Trophoblast cell (in vitro differentiated cells and primary cell): ENCODE measurements around the gene STAC3.

ENCODE experiments used
- DNase-seq, 2 donors: peaks; one replicate each; pipeline ENCODE4 v3.0.0-alpha.2; 2016
- H2AFZ ChIP-seq: 2 replicates; pipeline ENCODE4 v1.6.1; 2013; ENCODE audit warnings: low read length, moderate library complexity, mild to moderate bottlenecking; ENCODE audit not compliant: insufficient read depth, poor library complexity
- H2AK5ac ChIP-seq: 2 replicates; pipeline ENCODE4 v1.6.1; 2013; ENCODE audit warnings: mild to moderate bottlenecking, low read length
- H2BK120ac ChIP-seq: 2 replicates; pipeline ENCODE4 v1.6.1; 2013; ENCODE audit warnings: low read length, mild to moderate bottlenecking, moderate library complexity; ENCODE audit not compliant: insufficient read depth, poor library complexity
- H2BK12ac ChIP-seq: 2 replicates; pipeline ENCODE4 v1.6.1; 2013; ENCODE audit warnings: mild to moderate bottlenecking, low read length, moderate library complexity
- H2BK5ac ChIP-seq: 2 replicates; pipeline ENCODE4 v1.6.1; 2013; ENCODE audit warnings: low read length, low read depth, moderate library complexity, mild to moderate bottlenecking; ENCODE audit not compliant: poor library complexity
- H3K14ac ChIP-seq: 2 replicates; pipeline ENCODE4 v1.6.1; 2013; ENCODE audit warnings: mild to moderate bottlenecking, low read length
- H3K18ac ChIP-seq: 2 replicates; pipeline ENCODE4 v1.6.1; 2013; ENCODE audit warnings: mild to moderate bottlenecking, low read length
- H3K23ac ChIP-seq: 2 replicates; pipeline ENCODE4 v1.6.1; 2013; ENCODE audit warnings: low read length
- H3K27ac ChIP-seq: 2 replicates; pipeline ENCODE4 v1.5.1; 2013; ENCODE audit warnings: low read depth, mild to moderate bottlenecking, inconsistent platforms, low read length, moderate library complexity
- H3K27me3 ChIP-seq: 2 replicates; pipeline ENCODE4 v1.6.1; 2013; ENCODE audit warnings: inconsistent platforms, mild to moderate bottlenecking, low read length, moderate library complexity; ENCODE audit not compliant: insufficient read depth
- H3K36me3 ChIP-seq, 2 experiments: 1 replicate in 1 of 2; 2 replicates in 1 of 2; pipeline ENCODE4 v1.6.1; 2013; ENCODE audit warnings: low read length in 2 of 2, mild to moderate bottlenecking in 2 of 2, moderate library complexity in 1 of 2; ENCODE audit not compliant: insufficient read depth in 2 of 2, control insufficient read depth in 1 of 2
- H3K4ac ChIP-seq: 2 replicates; pipeline ENCODE4 v1.6.1; 2013; ENCODE audit warnings: low read depth, mild to moderate bottlenecking, low read length, moderate library complexity
- H3K4me1 ChIP-seq, 2 experiments: 1 replicate in 1 of 2; 2 replicates in 1 of 2; pipeline ENCODE4 v1.6.1; 2013; ENCODE audit warnings: low read length in 2 of 2, mild to moderate bottlenecking in 2 of 2, moderate library complexity in 1 of 2; ENCODE audit not compliant: insufficient read depth in 2 of 2, control insufficient read depth in 1 of 2
- H3K4me2 ChIP-seq: 2 replicates; pipeline ENCODE4 v1.6.1; 2013; ENCODE audit warnings: inconsistent platforms, mild to moderate bottlenecking, low read length, moderate library complexity
- H3K4me3 ChIP-seq: 2 replicates; pipeline ENCODE4 v1.5.1; 2013; ENCODE audit warnings: mild to moderate bottlenecking, low read depth, low read length, inconsistent platforms
- H3K79me1 ChIP-seq: one replicate; pipeline ENCODE4 v1.6.1; 2013; ENCODE audit warnings: low read length
- H3K79me2 ChIP-seq: 2 replicates; pipeline ENCODE4 v1.6.1; 2013; ENCODE audit warnings: low read length, mild to moderate bottlenecking; ENCODE audit not compliant: control insufficient read depth, insufficient read depth, poor library complexity
- H3K9ac ChIP-seq: 2 replicates; pipeline ENCODE4 v1.6.1; 2013; ENCODE audit warnings: mild to moderate bottlenecking, low read length
- H3K9me3 ChIP-seq: 2 replicates; pipeline ENCODE4 v1.6.1; 2013; ENCODE audit warnings: low read depth, mild to moderate bottlenecking, control low read depth, inconsistent platforms, low read length; ENCODE audit not compliant: insufficient read depth
- H4K12ac ChIP-seq: 2 replicates; pipeline ENCODE4 v1.6.1; 2013; ENCODE audit warnings: low read depth, mild to moderate bottlenecking, low read length, moderate library complexity
- H4K8ac ChIP-seq: 2 replicates; pipeline ENCODE4 v1.6.1; 2013; ENCODE audit warnings: low read depth, mild to moderate bottlenecking, low read length, moderate library complexity
- H4K91ac ChIP-seq: one replicate; pipeline ENCODE4 v1.6.1; 2013; ENCODE audit warnings: low read depth, mild to moderate bottlenecking, low read length, moderate library complexity
- WGBS: extraction: QIAGEN DNeasy Blood & Tissue Kit; methylation state at CpG from one replicate; pipeline ENCODE4 v1.1.7; 2013; ENCODE audit warnings: missing lambda C conversion rate; ENCODE audit not compliant: insufficient read length, insufficient coverage; ENCODE audit errors: extremely low coverage; 5-methylcytosine and 5-hydroxymethylcytosine counted together

Gene STAC3

GRCh38 chr12:57235728-57236131 lies 15.3 kb downstream of the STAC3 start:
- no peak overlapping the region for H4K8ac ChIP-seq
- peaks cover 36 to 37% of the 10 kb centered on the region in 2 experiments for H3K36me3 ChIP-seq
- no peak overlapping the region for H3K14ac ChIP-seq
- H3K4me1 ChIP-seq, result peaks cover 16 to 20% of the 10 kb centered on the region in 2 experiments
- no peak overlapping the region for H3K4me2 ChIP-seq
- H2BK5ac ChIP-seq, result no peak overlapping the region
- no peak overlapping the region for H2BK12ac ChIP-seq
- H2AFZ ChIP-seq, result no peak overlapping the region
- H3K18ac ChIP-seq, result no peak overlapping the region
- peaks cover under 1% of the 10 kb centered on the region for H3K79me1 ChIP-seq
- no peak overlapping the region for H3K27ac ChIP-seq
- no peak overlapping the region for H4K12ac ChIP-seq
- peaks cover 12% of the 10 kb centered on the region for H3K9me3 ChIP-seq
- no peak overlapping the region for H4K91ac ChIP-seq
- no peak overlapping the region for H3K9ac ChIP-seq
- H3K4ac ChIP-seq, result no peak overlapping the region
- WGBS, result no CpG with 5 or more reads among the region's 8 CpGs
- DNase-seq, result no peak
- peaks cover 2% of the 10 kb centered on the region for H3K79me2 ChIP-seq
- no peak overlapping the region for H2BK120ac ChIP-seq
- H2AK5ac ChIP-seq, result no peak overlapping the region
- H3K23ac ChIP-seq, result no peak overlapping the region
- no peak overlapping the region for H3K4me3 ChIP-seq
- H3K27me3 ChIP-seq, result peaks cover 47% of the 10 kb centered on the region

- H3K79me1 ChIP-seq, result peaks cover 5% of the 10 kb centered on the region
Measured at GRCh38 chr12:57235017-57235727, 15.8 kb downstream of the STAC3 start.

GRCh38 chr12:57234571-57235016 lies 16.4 kb downstream of the STAC3 start:
- H2BK5ac ChIP-seq, result no peak overlapping the region
- H2BK120ac ChIP-seq, result no peak overlapping the region
- peaks cover 10% of the 10 kb centered on the region for H3K79me1 ChIP-seq
- peaks cover 12% of the 10 kb centered on the region for H3K9me3 ChIP-seq
- peaks cover 13% of the 10 kb centered on the region for H3K79me2 ChIP-seq
- H3K14ac ChIP-seq, result no peak overlapping the region
- no peak overlapping the region for H3K4ac ChIP-seq
- no peak overlapping the region for H4K91ac ChIP-seq
- no peak overlapping the region for H3K9ac ChIP-seq
- WGBS, result no CpG with 5 or more reads among the region's 10 CpGs
- no peak overlapping the region for H3K18ac ChIP-seq
- no peak overlapping the region for H2AK5ac ChIP-seq
- no peak for DNase-seq
- no peak overlapping the region for H3K4me2 ChIP-seq
- H4K12ac ChIP-seq, result no peak overlapping the region
- no peak overlapping the region for H3K4me3 ChIP-seq
- peaks cover 36 to 38% of the 10 kb centered on the region in 2 experiments for H3K36me3 ChIP-seq
- H3K27ac ChIP-seq, result no peak overlapping the region
- H3K4me1 ChIP-seq, result peaks cover 13 to 20% of the 10 kb centered on the region in 2 experiments
- no peak overlapping the region for H4K8ac ChIP-seq
- H3K23ac ChIP-seq, result no peak overlapping the region
- no peak overlapping the region for H2AFZ ChIP-seq
- no peak overlapping the region for H2BK12ac ChIP-seq
- H3K27me3 ChIP-seq, result peaks cover 36% of the 10 kb centered on the region

More at GRCh38 chr12:57235017-57235727, 15.8 kb downstream of the STAC3 start:
- Histone ChIP-seq H2BK12ac (no peak overlapping the region), H3K4me3 (no peak overlapping the region), H3K27ac (no peak overlapping the region), H3K4me1 (peaks cover 17 to 20% of the 10 kb centered on the region in 2 experiments), H3K23ac (no peak overlapping the region), H3K4ac (no peak overlapping the region), H2AK5ac (no peak overlapping the region), H2BK5ac (no peak overlapping the region), H3K4me2 (no peak overlapping the region), H3K27me3 (peaks cover 42% of the 10 kb centered on the region), H4K8ac (no peak overlapping the region), H3K18ac (no peak overlapping the region), H2AFZ (no peak overlapping the region), H4K91ac (no peak overlapping the region), H3K79me2 (peaks cover 7% of the 10 kb centered on the region), H3K14ac (no peak overlapping the region), H4K12ac (no peak overlapping the region), H3K9me3 (peaks cover 12% of the 10 kb centered on the region), H3K9ac (no peak overlapping the region), H3K36me3 (peaks cover 36 to 38% of the 10 kb centered on the region in 2 experiments), H2BK120ac (no peak overlapping the region)
- no peak for DNase-seq
- WGBS, result no CpG with 5 or more reads among the region's 26 CpGs

DNA sequence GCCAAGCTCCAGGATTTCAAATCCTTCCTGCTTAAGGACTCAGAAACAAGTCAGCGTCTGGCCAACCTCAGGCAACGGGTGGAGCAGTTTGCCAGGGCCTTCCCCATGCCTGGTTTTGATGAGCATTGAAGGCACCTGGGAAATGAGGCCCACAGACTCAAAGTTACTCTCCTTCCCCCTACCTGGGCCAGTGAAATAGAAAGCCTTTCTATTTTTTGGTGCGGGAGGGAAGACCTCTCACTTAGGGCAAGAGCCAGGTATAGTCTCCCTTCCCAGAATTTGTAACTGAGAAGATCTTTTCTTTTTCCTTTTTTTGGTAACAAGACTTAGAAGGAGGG lies 16.8 kb downstream of the STAC3 start:
- no peak overlapping the region for H2AFZ ChIP-seq
- no peak overlapping the region for H3K27ac ChIP-seq
- H3K4me2 ChIP-seq, result no peak overlapping the region
- H3K9me3 ChIP-seq, result peaks cover 12% of the 10 kb centered on the region
- H3K14ac ChIP-seq, result no peak overlapping the region
- H3K4me1 ChIP-seq, result peaks cover 10 to 20% of the 10 kb centered on the region in 2 experiments
- H3K79me2 ChIP-seq, result peaks cover 14% of the 10 kb centered on the region
- H3K27me3 ChIP-seq, result peaks cover 35% of the 10 kb centered on the region
- no peak for DNase-seq
- H3K9ac ChIP-seq, result no peak overlapping the region
- H4K91ac ChIP-seq, result no peak overlapping the region
- H3K4me3 ChIP-seq, result no peak overlapping the region
- H3K23ac ChIP-seq, result no peak overlapping the region
- no peak overlapping the region for H4K12ac ChIP-seq
- peaks cover 36 to 38% of the 10 kb centered on the region in 2 experiments for H3K36me3 ChIP-seq
- peaks cover 11% of the 10 kb centered on the region for H3K79me1 ChIP-seq
- H3K18ac ChIP-seq, result no peak overlapping the region
- H3K4ac ChIP-seq, result no peak overlapping the region
- H2BK12ac ChIP-seq, result no peak overlapping the region
- no CpG with 5 or more reads among the region's 3 CpGs for WGBS
- H2AK5ac ChIP-seq, result no peak overlapping the region
- no peak overlapping the region for H2BK5ac ChIP-seq
- no peak overlapping the region for H4K8ac ChIP-seq
- H2BK120ac ChIP-seq, result no peak overlapping the region
